ENCODE data around the gene SPOP.

SPOP gene

DNA sequence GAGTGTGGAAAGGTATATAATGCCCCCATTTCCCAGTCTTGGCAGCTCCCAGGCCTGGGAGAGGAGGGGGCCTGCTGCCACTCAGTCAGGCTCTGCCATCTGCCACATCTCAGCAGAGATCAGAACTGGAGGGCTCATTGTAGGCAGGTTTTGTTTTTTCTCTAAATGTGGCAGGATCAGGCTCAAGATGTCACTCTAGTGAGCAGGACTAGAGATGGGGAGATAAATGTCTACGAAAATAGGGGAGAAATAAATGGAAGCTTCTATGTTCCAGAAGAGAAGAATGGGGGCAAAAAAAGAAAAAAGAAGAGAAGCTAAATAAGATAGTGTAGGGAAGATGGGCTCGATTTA lies 88.3 kb downstream of the SPOP start:
- no peak overlapping the region for H3K27ac ChIP-seq
- TF ChIP-seq, protein P1, sequence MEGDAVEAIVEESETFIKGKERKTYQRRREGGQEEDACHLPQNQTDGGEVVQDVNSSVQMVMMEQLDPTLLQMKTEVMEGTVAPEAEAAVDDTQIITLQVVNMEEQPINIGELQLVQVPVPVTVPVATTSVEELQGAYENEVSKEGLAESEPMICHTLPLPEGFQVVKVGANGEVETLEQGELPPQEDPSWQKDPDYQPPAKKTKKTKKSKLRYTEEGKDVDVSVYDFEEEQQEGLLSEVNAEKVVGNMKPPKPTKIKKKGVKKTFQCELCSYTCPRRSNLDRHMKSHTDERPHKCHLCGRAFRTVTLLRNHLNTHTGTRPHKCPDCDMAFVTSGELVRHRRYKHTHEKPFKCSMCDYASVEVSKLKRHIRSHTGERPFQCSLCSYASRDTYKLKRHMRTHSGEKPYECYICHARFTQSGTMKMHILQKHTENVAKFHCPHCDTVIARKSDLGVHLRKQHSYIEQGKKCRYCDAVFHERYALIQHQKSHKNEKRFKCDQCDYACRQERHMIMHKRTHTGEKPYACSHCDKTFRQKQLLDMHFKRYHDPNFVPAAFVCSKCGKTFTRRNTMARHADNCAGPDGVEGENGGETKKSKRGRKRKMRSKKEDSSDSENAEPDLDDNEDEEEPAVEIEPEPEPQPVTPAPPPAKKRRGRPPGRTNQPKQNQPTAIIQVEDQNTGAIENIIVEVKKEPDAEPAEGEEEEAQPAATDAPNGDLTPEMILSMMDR (conservative IDR thresholded peaks at IDR 0.05) = no peak

DNA sequence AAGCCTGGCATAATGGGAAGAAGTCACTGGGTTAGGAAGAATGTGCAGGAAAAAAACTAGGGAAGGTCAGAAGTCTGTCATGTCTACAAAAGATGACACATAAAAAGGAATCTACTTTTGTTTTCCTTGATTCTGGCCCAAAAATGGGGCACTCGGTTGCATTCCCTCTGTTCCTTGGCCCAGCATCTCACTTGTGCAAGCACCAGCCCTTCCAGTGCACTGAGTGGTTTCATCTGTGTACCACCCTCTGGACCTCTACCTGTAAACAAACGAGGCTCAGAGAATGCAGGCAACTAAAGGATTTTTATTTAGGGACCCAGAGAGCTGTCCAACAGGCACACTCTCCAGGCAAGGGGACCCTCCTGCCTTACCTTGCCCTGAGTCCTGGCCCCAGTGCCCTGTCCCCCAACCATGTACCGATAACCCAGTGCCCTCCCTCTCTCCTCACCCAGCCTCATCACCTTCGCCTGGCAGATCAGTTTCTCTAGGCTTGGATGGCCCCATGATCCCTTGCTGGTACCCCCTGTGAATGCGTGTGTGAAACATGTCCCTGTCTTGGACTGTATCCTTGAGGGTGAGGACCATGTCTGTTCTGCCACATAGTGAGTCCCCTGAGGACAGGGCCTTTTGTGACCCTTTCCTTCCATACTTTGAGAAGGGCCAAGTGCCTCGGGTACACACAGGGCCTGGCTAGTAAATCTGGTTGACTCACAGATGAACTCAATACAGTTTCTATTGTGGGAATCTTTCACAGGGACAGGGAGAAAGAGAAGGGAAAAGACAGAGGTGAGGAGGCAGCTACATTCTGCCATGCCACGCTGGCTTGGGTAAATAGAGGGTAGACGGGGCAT lies 88.9 kb downstream of the SPOP start:
- no peak overlapping the region for H3K27ac ChIP-seq
- TF ChIP-seq, protein P1 (conservative IDR thresholded peaks at IDR 0.05) = no peak

DNA sequence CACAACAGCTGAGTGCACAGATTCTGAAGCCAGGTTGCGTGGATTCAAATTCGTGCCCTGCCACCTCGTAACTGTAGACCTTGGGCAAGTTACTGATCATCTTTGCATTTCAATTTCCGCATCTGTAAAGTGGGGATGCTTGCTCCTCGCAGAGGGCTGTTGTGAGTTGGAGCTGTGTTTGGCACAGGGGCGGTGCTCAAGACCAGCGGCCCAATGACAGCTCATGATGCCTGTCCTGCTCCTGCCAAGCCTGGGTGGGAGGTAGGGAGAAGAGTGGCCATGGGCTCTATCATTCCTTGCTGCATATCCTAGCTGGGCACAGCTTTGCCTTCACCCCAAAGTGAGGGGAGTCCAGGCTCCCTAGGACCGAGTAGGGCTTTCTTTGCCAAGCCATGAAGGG lies 89.6 kb downstream of the SPOP start:
- H3K27ac ChIP-seq = no peak overlapping the region
- TF ChIP-seq, protein P1 (conservative IDR thresholded peaks at IDR 0.05) = no peak

DNA sequence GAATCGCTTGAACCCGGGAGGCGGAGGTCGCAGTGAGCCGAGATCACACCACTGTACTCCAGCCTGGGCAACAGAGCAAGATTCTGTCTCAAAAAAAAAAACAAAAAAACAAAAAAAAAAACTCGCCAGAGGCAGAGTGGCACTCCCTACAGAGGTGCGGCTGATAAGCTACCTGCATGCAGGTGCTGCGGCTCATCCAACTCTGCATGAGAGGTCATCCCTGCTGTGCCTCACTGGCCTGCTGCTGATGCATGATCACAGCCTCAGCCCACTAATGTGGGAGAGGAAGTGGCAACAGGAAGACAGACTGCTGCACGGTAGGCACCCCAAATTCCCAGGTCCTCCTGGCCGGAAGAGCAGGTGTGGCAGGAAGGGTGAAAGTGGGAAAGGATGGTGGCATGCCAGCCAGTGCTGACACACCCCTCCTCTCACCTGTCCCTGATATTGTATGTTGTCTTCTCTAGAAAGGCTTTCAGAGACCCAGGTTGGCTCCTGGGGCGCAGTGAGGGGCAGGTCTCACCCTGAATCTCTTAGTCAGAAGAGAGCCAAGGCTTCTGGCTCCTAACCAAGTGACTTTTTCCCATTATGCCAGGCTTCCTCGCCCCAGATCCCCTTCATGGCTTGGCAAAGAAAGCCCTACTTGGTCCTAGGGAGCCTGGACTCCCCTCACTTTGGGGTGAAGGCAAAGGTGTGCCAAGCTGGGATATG lies 90.4 kb downstream of the SPOP start:
- TF ChIP-seq, protein P1 (conservative IDR thresholded peaks at IDR 0.05) = no peak
- no peak overlapping the region for H3K27ac ChIP-seq

DNA sequence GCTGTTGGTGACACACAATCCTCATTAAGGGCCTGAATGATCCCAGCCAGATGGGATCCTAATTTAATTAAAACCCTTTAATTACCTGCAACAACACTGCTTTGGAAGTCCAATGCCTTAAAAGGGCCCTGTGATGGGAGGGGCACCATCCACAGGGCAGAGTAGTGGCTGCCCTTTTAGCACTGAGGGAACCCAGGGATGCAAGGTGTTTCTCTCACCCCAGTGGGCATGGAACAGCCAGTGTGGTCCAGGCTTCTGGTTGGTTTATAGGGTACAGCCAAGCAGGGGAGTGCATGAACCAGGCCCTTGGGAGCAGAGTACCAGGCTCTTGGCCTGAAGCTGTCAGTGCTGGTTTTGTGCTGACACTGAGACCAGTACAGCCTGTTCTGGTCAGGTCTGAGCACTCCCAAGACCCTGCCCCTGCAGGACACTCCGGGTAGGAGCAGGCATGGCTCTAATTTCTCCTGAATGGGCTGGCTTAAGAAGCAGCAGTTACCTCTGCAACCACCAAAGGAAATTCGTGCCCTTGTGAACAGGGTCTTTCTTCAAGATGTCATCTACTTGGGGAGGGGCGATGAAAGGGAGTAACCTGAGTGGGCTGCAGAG lies 92.4 kb downstream of the SPOP start:
- peak overlapping the region; percentile 16; the same call in 1 of the 2 replicates for H3K27ac ChIP-seq
- TF ChIP-seq, protein P1 (conservative IDR thresholded peaks at IDR 0.05) = peak; percentile 76

DNA sequence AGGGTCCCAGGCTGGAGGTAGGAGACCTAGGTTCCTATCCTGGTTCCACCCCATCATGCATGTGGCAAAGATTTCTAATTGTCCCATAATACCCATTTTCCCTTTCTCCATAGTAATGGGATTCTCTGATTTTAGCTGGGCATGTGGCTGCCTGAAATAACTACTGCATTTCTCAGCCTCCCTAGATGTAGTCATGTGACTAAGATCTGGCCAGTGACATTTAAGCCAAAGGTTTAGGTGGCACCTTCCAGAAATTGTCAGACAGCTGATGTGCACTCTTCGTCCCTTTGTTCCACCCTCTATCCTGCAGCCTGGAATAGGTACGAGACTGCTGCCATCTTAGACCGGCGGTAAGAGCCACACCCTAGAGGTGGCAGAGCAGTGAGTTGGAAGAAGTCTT lies 94.0 kb downstream of the SPOP start:
- TF ChIP-seq, protein P1 (conservative IDR thresholded peaks at IDR 0.05) = no peak
- no peak overlapping the region for H3K27ac ChIP-seq

DNA sequence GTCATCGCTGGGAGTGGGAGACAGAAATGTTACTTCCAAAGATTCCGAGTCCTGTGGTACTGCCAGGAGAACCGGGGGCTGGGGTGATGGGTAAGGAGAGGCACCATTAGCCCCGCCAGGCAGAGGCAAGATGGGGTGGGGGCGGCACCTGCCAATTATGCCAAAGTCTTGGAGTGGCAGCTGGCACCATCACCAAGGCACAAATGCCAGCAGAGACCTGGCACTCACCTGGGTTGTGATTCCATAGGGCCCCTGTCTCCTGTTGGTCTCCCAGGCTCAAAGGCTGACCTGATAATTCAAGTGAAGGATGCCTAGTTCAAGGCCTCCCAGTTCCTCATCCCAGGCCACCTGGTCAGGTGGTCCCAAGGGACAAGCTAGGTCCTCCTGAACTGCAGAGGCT lies 94.7 kb downstream of the SPOP start:
- no peak overlapping the region for H3K27ac ChIP-seq
- TF ChIP-seq, protein P1 (conservative IDR thresholded peaks at IDR 0.05) = no peak

Measured in VCaP (cell line).